Myocyte (in vitro differentiated cells): ENCODE measurements around the gene ALLC. TPM values are rescaled to one million over a fixed set of nuclear protein-coding genes. Genes with fewer than 3 reads are reported as not detected.

Source experiments
- DNase-seq: peaks from one replicate; pipeline ENCODE4 v3.0.0-alpha.2; 2012; ENCODE audit warnings: low read depth
- total RNA-seq: library from RNA; depleted of rRNA; stranded (reverse); fragments of >200 nt; gene quantifications from 2 replicates; pipeline ENCODE4 v1.2.3, GENCODE V29; 2014

The ALLC gene
- total RNA-seq, 1 donor from 2014 or later: not detected

DNA sequence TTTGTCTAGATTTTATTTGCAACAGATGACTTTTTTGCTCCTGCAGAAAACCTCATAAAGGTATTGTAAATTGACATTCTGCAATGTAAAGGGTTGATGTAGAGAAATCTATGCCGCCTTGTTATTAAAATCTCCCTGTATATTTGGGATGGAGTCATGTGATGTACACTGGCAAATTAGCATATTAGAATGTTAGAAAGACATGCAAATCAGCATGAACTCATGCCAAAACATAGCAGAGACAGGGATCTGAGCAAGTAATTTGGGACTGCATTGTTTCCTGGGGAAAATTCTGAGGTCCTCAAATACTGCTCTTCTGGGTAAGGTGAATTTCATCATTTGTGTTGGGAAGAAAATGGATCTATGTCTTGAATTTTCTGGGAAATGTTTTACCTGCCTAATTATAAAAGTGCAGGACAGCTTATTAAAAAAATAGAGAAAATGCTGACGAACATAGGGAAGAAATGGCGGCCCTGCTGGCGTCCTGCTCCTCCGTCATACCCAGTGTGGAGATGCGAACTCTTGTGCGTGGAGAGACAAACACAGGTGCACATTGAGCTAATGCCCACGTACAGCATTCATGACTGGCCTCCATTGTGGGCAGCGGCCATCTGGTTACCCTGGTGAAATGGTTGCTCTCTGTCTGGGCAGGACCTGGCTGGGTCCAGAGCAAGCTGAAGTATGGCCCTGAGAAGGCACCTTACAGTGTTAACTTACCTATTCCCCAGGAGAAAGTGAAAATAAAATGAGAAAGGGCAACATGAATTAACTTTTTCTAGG lies 16.3 kb downstream of the ALLC start:
- no peak for DNase-seq

DNA sequence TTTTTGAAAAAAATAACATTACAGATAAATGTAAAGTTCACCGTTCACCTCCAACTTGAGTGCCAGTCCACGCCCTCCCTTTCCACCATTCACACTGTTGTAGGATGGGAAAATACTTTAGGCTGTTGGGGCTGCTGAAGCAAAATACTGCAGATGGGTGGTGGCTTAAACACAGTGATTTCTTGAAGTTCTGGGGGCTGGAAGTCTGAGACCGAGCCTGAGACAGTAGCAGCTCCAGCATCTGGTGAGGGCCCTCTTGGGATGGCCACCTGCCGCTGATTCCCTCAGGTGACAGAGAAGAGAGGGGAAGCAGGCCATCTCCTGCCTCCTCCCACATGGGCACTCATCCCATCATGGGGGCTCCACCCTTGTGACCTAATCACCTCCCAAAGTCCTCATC lies 17.7 kb downstream of the ALLC start:
- DNase-seq: no peak

DNA sequence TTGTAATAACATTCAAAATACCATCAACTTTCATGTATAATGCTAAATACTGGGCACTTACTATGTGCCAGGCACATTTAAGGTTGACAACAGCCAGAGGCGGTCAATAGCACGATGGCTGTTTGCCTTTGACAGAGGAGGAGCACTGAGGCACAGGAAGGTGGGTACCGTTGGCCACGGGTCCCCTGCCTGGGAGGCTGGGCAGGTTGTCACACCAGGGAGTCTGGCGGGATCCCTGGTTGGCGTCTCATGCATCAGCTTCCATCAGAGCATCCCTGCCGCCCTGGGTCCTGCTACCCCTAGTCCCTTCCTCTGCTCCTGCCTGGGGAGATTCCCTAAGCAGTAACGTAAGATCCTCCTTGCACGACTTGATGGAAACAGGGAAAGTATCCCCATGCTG lies 19.4 kb downstream of the ALLC start:
- no peak for DNase-seq

DNA sequence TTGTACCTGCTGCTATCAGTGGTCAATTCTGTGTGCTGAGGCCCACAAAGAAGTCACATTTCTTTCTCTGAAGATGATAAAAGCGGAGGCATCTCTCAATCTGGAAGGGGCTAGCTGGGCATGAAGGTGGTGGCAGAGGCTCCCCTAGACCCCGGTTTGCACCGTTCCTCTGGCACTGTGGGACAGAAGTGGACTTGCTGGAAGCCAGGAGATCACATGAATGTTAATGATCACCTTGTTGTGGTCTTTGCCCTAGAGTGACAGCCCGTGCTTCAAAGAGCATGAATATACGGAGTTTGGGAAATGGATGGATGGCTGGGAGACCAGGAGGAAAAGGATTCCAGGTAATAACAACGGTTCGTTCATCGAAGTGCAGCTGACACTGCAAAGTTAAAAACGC lies 20.2 kb downstream of the ALLC start:
- DNase-seq: no peak

DNA sequence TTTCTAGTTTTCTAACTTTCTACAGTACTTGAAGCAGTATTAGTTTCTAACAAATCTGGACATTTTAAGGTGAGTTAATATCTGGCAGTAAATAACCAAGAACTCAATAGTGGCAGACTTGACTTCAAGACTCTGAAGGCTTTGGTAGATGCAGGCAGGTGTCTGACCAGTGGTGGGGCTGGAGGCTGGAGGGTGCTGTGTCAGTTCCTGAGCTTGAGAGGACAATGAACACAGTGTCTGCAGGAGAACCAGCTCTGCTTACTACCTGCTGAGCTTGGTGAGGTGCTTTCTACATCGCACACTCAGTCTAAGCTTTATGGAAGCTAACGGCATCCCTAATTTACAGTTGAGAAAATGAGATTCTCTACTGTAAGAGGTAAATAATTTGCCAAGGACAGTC lies 21.2 kb downstream of the ALLC start:
- DNase-seq: no peak

DNA sequence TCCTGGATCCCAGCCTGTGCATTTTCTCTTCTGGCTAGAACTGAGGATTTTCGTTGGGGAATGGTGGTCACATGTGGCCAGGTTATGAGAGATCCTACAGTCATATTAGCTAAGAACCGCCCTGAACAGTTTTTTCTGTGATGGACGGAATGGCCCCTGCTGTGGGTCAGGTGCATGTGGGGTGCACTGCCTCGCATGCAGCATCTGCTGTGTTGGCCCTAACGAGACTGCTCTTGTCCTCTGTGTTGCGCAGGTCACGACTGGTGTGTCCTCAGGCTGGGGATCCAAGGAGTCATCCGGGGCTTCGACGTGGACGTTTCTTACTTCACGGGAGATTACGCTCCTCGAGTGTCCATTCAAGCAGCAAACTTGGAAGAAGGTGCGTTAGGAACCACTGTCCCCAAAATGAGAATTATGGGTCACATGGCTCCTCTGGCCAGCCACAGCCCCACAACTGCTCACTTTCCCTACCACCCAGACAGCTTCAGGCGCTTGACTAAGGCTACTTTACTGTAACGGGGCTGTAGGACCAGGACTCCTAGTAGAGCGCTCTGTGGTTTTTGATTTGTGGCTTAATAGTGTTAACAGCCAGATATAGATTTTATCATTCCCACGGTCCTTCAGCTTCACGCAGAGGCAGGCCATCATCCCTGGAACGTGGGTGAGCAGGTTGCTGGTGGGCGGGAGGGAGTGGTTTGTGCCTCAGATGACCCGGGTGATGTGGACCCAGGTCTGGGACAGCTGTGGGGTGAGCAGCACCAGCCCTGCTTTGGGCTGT lies 21.8 kb downstream of the ALLC start:
- no peak for DNase-seq

DNA sequence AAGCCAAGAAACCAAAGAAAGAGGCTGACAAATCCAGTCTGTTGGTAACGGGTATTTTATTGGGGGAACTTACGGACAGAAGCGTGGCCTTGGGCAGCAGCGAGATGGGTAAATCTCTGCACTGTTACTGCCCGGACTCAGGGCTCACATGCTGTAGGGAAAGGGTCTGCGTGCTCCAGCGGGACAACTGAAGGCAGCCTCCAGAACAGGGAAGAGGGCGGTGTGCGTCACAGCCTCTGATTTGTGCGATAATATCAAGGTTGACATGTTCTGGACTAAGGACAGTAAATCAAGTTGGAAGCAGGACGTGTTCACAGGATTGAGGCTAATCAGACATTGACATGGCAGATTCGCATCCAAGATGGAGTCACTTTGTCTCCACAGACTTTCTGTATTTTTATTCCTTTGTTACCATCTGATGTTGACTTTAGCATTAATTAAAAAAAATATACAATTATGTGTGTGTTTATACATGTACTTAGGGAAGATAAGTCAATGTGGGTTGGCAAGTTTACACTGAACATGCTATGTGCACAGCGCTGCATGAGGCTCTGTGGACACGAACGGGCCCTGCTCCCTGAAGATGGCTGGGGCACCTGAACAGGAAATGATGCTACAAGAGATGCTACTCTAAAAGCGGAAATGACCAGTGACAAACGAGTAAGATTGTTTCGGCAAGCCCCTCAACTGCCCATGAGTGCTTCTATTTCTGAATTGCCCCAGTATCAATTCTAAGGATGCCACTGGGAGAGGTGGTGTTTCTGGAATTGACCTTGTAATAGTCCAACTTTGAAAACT lies 22.7 kb downstream of the ALLC start:
- DNase-seq: no peak

DNA sequence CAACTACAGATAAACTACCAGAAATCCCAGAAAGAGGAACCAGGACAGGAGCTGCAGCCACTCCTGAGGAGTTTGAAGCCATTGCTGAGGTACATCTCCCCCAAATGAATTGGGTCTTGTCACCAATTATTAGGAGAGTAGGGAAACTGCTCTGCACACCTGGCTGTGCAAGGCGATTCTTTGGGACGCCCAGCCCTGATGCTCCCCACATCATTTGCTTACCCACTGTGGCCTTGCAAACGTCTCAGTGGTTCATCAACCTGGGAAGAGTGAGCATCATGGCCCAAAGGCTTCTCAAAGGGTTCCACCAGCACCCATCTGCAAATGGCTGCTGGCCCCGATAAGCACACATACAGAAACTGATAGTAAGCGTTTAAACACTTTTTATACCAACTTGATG lies 23.6 kb downstream of the ALLC start:
- DNase-seq: no peak

DNA sequence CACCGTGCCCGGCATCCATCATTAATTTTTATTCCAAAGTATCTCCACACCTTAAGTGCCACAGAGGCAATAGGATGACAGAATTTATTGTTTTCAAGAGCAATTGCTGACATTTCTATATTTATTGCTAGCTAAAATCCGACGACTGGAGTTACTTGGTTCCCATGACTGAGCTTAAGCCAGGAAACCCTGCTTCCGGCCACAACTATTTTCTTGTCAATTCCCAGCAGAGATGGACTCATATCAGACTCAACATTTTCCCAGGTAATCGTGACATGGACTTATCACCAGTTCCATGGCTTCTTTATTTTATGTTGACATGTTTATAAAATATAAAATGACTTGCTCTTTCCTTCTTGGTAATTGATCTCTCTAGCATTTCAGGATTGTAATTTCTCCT lies 24.8 kb downstream of the ALLC start:
- no peak for DNase-seq

DNA sequence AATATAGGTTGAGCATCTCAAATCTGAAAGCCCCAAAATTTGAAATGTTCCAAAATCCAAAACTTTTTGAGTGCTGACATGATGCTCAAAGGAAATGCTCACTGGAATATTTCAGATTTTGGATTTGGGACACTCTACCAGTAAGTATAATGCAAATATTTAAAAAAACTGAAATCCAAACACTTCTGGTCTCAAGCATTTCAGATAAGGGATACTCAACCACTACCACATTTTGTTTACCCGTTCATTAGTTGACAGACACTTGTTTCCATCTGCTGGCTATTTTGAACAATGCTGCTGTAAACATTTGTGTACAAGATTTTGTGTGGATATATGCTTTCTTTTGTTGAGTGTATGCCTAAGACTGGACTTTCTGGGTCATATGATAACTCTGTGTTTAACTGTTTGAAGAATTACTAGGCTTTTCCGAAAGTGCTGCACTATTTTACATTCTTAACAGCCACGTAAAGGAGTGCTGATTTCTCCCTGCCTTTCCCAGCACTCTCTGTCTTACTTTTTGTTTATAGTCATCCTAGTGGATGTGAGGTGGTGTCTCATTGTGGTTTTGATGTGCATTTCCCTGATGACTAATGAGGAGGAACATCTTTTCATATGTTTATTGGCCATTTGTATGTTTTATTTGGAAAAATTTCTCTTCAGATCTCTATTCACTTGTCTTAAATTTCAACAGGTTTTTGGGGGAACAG lies 25.9 kb downstream of the ALLC start:
- DNase-seq: no peak

DNA sequence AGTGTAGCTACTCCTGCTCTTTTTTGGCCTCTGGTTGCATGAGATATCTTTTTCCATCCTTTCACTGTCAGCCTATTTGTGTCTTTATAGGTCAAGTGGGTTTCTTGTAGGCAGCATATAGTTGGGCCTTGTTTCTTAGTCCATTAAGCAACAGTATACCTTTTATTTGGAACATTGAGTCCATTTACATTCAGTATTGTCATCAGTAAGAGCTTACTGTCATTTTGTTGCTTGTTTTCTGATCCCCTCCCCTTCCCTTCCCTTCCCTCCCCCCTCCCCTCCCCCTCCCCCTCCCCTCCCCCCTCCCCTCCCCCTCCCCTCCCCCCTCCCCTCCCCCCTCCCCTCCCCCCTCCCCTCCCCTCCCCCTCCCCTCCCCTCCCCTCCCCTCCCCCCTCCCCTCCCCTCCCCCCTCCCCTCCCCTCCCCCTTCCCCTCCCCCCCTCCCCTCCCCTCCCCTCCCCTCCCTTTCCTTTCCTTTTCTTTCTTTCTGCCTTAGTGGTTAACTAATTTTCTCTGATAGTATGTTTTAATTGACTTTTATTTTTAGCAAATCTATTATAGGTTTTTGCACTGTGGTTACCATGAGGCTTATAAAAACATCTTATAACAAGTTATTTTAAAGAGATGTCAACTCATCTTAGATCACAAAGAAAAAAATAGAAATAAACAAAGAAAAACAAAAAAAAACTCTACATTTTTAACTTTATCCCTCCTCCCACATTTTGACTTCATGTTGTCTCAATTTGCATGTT lies 32.2 kb downstream of the ALLC start:
- DNase-seq: no peak

DNA sequence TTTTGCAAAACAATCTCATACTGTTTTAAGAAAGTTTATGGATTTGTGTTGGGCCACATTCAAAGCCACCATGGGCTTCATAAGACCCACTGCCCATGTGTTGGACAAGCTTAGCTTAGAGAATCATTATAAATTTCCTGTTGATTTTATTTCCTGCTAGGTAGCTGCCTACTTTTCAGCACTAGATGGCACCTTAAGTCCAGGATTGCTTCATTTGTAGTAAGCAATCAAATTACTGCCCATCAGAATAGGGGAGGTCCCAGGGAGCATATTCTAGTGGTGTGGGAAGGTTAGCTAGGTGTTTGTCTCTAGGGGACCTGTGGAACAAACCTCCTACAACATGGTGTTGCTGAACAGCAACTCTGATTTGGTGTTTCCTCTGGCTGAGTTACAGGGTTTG lies 34.4 kb downstream of the ALLC start:
- DNase-seq: no peak

DNA sequence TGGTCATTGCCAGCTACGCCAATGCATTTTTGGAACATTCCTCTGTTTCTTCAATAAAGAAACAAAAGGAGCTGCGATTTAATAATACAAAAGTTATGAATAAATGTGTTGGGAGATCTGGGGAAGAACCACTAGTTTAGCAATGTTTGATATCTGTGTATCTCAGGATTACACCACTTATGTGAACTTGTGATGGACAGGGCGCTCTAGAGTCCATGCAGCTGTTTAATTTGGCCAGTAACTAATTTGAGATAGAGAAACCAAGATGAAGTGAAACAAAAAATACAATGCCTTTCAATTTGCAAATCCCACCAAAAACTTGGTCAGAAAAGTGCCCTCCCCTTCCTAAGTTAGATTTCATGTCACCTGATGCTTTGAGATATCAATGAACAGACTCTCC lies 38.5 kb downstream of the ALLC start:
- no peak for DNase-seq

DNA sequence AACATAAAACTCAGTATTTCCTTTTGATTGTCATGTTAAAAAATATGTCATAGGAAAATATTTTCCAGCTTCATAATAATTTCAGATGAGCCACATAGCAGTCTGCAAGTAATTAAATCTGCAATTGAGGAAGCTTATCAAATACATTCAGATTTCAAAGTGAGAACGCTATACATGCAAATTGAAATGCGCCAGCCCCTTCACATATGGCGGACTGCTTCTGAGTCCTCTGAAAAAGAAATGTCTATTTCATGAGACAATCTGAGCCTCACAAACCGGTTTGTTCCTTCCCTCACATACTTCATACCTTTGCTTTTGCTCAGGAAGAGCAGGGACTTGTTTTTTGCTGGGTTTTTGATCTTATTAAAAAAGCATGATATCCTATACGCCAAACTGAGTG lies 43.1 kb downstream of the ALLC start:
- no peak for DNase-seq

DNA sequence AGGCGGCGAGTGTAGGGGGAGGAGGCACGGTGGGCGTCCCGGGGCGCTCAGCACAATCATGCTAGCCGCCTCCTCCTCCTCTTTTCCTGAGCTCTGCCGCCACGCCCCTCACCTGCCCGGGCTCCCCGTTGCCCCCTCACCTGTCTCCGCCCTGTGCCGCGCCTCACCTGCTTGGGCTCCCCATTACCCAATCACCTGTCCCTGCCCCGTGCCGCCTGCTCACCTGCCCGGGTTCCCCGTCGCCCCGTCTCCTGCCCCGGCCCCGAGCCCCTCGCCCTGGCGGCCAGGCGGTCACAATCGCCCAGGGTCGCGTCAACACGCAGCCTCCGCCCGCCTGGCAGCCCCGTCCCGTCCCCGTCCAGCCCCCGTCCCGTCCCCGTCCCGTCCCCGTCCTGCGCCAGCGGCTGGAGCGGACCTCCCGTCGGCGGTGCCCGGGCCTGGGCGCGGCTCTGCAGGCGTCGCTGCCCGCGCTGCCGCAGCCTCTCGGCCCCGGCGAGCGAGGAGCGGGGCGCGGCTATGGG lies 45.3 kb downstream of the ALLC start, which contains the start of gene DCDC2C:
TSS of gene DCDC2C (plus strand) at position 340 of the 521 bp plus-strand sequence. CDS start at position 517, 177 bp downstream.
- no peak for DNase-seq

DNA sequence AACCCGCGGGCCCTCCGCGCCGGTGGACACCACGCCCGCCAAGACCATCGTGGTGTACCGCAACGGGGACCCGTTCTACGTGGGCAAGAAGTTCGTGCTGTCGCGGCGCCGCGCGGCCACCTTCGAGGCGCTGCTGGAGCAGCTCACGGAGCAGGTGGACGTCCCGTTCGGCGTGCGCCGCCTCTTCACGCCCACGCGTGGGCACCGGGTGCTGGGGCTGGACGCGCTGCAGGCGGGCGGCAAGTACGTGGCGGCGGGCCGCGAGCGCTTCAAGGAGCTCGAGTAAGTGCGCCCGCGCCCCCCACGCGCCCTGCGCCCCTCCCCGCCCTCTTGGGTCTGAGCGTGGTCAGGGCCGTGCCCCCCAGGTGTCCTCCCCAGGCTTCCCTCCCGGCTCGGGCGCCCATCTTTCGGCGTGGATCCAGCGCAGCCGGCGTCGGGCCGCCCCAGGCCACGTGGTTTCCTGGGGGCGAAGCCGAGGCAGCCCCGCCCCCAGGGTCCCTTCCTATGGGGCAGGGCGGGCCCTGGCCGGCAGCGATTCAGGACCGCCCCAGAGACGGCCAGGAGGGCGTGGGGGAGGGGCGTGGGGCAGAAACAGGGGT lies 45.9 kb downstream of the ALLC start:
- no peak for DNase-seq

DNA sequence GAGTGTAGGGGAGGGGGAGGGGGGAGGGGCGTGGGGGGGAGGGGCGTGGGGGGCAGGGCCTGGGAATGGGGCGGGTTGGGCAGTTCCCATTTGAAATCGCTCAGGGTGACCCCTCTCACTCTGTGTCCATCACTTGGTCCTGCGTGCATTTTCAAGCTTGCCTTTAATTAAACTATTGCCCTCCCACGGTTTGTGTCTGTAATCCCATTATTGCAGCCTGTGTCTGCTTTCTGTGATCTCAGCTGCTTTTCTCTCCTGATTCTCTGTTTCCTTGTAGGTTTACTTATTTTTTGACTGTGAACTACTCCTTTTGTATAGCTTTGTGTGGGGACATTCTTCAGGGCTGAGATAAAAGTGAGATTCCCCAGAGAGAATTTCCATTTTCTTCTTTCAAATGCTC lies 46.7 kb downstream of the ALLC start:
- DNase-seq: no peak

DNA sequence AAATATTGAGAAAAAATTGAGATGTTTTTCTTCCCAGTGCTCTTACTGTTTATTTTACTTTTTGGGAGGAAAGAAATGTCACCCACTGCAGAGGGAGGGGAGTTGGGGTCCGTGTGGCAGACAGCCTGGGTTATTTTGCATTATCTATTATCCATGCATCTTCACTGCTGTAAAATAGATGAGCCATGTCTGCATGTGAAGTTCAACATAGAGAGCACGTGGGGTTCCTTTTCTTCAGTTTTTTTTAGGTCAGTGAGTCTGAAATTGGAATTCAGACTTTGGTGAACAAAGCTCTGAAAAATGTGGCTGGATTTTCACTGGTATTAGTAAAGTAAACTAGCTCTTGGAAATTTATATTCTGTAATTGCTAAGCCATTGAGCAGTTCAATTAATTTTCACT lies 47.8 kb downstream of the ALLC start:
- DNase-seq: no peak

DNA sequence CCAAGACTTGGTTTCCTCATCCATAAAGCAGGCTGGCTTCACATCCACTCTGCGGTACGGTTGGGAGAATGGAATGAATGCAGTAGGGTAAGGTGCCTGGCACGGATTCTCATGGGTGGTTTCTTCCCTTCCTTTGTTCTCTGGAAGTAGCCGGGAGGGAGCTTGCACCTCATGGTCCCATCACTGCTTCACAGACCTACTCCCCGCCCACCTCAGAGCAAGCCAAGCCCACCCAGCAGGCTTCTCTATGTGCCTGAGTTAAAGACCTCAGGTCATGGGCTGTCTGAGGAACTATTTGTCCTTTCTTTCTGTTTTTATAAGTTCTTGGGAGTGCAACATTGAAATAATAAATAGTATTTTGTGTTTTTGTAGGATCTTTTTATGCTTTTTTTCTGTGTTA lies 48.9 kb downstream of the ALLC start:
- no peak for DNase-seq

DNA sequence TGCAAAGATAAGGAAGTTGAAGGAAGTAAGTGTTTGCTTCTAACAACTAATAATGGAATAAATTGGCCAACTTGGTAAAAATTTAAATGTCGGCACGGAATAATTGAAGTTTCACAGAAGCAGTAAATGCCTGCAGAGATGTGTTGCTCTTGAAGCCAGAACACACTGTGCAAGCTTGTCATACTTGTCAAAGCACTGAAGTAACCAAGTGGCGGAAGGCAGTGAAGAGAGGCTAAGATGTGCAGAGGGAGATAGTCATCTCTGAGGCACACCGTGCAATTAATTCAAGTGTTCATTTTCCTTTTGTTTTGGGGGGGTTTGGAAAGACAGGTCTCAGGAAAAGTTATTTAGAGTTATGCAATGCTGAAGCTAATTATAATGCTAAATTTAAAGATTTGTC lies 50.6 kb downstream of the ALLC start:
- no peak for DNase-seq
